Measurements from ENCODE around the gene LRRC7. TPM values are rescaled to one million over a fixed set of nuclear protein-coding genes. Genes with fewer than 3 reads are reported as not detected.

The LRRC7 gene
- total and polyA plus RNA-seq, 2 of the 8 experiments (the other 6 are each of a cell fraction or from before 2014, with no cell fraction given), result 0.03 to 0.17 TPM

DNA sequence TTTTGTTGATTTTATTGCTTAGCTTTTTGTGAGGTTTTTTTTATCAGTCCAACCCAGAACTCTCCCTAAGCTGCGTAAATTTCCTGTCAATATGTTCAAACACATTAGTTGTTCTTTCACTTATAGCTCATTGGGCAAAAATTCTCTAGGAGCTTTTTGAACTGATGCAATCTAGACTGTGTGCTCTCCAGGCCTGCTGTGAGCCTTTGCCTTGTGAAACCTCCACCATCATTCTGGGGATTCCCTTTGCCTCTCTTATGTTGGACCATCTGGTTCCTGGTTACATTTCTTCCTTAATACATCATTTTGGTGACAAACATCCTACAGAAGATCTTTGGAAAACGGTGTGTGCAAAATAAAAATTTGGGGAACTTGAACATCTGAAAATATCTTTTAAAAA, 247.2 kb downstream of the LRRC7 start (continued):
- TF ChIP-seq CHD7 (IDR thresholded peaks at IDR 0.05; ENCODE audit: insufficient replicate concordance, low read length), result no peak
- TF ChIP-seq HDAC6 (IDR thresholded peaks at IDR 0.05; ENCODE audit: low read depth, low read length), result no peak
- TF ChIP-seq EP300 (IDR thresholded peaks at IDR 0.05; ENCODE audit: borderline replicate concordance in 1 of 2, low read depth in 2 of 2, low read length in 2 of 2), result no peak
